ENCODE data around the gene PDE4B.
"Not testable (repeated sequence)": the region's sequence is repeated elsewhere in the genome, so short reads cannot be mapped to it uniquely, and the experiment has no call there.

Gene PDE4B

GRCh38 chr1:65997693-65998092, 205.0 kb downstream of the PDE4B start:
- DNase-seq = no peak

GRCh38 chr1:65998763-65999583, 206.3 kb downstream of the PDE4B start:
- DNase-seq = no peak

- DNase-seq = no peak
These were observed 207.4 kb downstream of the PDE4B start for GRCh38 chr1:66000033-66000637.

- no peak for DNase-seq
These were observed 211.0 kb downstream of the PDE4B start for GRCh38 chr1:66003690-66004089.

- DNase-seq = not testable (repeated sequence)
These were observed 213.8 kb downstream of the PDE4B start for GRCh38 chr1:66006534-66006933.

GRCh38 chr1:66012106-66012784, 219.6 kb downstream of the PDE4B start:
- no peak for DNase-seq

- no peak for DNase-seq
These were observed 220.7 kb downstream of the PDE4B start for GRCh38 chr1:66013371-66013770.

- no peak for DNase-seq
These were observed 230.4 kb downstream of the PDE4B start for GRCh38 chr1:66022904-66023620.

GRCh38 chr1:66025188-66025587, 232.5 kb downstream of the PDE4B start:
- no peak for DNase-seq

- no peak for DNase-seq
These were observed 235.3 kb downstream of the PDE4B start for GRCh38 chr1:66028035-66028434.

- DNase-seq = no peak
These were observed 241.1 kb downstream of the PDE4B start for GRCh38 chr1:66033781-66034180.

GRCh38 chr1:66035616-66036245, 243.0 kb downstream of the PDE4B start:
- no peak for DNase-seq

GRCh38 chr1:66041654-66042053, 249.0 kb downstream of the PDE4B start:
- no peak for DNase-seq

- no peak for DNase-seq
These were observed 250.5 kb downstream of the PDE4B start for GRCh38 chr1:66043186-66043585.

- DNase-seq = no peak
These were observed 252.2 kb downstream of the PDE4B start for GRCh38 chr1:66044912-66045311.

GRCh38 chr1:66046415-66046814, 253.7 kb downstream of the PDE4B start:
- DNase-seq = no peak

GRCh38 chr1:66048011-66048410, 255.3 kb downstream of the PDE4B start:
- DNase-seq = no peak

GRCh38 chr1:66050123-66050522, 257.4 kb downstream of the PDE4B start:
- no peak for DNase-seq

GRCh38 chr1:66050633-66051032, 257.9 kb downstream of the PDE4B start:
- DNase-seq = no peak

- DNase-seq = no peak
These were observed 262.4 kb downstream of the PDE4B start for GRCh38 chr1:66055092-66055491.

- not testable (repeated sequence) for DNase-seq
These were observed 264.8 kb downstream of the PDE4B start for GRCh38 chr1:66057448-66057847.

GRCh38 chr1:66058558-66058957, 265.9 kb downstream of the PDE4B start:
- DNase-seq = no peak

- DNase-seq = not testable (repeated sequence)
These were observed 274.5 kb downstream of the PDE4B start for GRCh38 chr1:66067219-66067618.

Measured in CD4-positive, alpha-beta T cell treated with Interleukin-4 for 1 hour (primary cell).